DOHH2 (cell line): ENCODE measurements around the gene CD3E.

Experiments used
- H3F3A ChIP-seq: fragments of 200-600 bp; sonication (generic), shearing (Covaris generic); 2 replicates; pipeline ENCODE4 v1.6.0; 2016; ENCODE audit warnings: antibody characterized with exemption, mild to moderate bottlenecking; ENCODE audit not compliant: control insufficient read depth, insufficient read depth
- H3K27ac ChIP-seq: fragments of 200-600 bp; sonication (generic); 2 replicates; pipeline ENCODE4 v1.5.1; 2014; ENCODE audit warnings: low read depth, mild to moderate bottlenecking, low read length, moderate library complexity
- H3K27me3 ChIP-seq: fragments of 200-600 bp; sonication (generic); 2 replicates; pipeline ENCODE4 v1.6.1; 2014; ENCODE audit warnings: mild to moderate bottlenecking, low read length, mixed read lengths; ENCODE audit not compliant: control insufficient read depth
- H3K36me3 ChIP-seq: fragments of 200-600 bp; sonication (generic); 2 replicates; pipeline ENCODE4 v1.6.1; 2014; ENCODE audit warnings: mild to moderate bottlenecking, low read length, moderate library complexity, mixed read lengths; ENCODE audit not compliant: control insufficient read depth
- H3K4me1 ChIP-seq: fragments of 200-600 bp; sonication (generic); 2 replicates; pipeline ENCODE4 v1.6.1; 2014; ENCODE audit warnings: mild to moderate bottlenecking, low read length, mixed read lengths; ENCODE audit not compliant: control insufficient read depth
- H3K4me2 ChIP-seq: fragments of 200-600 bp; sonication (generic); 2 replicates; pipeline ENCODE4 v1.6.0; 2014; ENCODE audit warnings: mild to moderate bottlenecking, low read length, moderate library complexity
- H3K4me3 ChIP-seq: fragments of 200-600 bp; sonication (generic); 2 replicates; pipeline ENCODE4 v1.5.1; 2014; ENCODE audit warnings: mild to moderate bottlenecking, low read length, mixed read lengths
- H3K79me2 ChIP-seq: fragments of 200-600 bp; sonication (generic); 2 replicates; pipeline ENCODE4 v1.6.1; 2014; ENCODE audit warnings: mild to moderate bottlenecking, low read length, mixed read lengths; ENCODE audit not compliant: control insufficient read depth
- H3K9me2 ChIP-seq: fragments of 200-600 bp; sonication (generic); replicated peaks from 2 replicates; pipeline ENCODE4 v1.6.1; 2014; ENCODE audit warnings: mild to moderate bottlenecking, low read length, mixed read lengths; ENCODE audit not compliant: control insufficient read depth
- H3K9me3 ChIP-seq: fragments of 200-600 bp; sonication (generic); 2 replicates; pipeline ENCODE4 v1.6.1; 2014; ENCODE audit warnings: antibody characterized with exemption, low read length, mixed read lengths; ENCODE audit not compliant: control insufficient read depth, insufficient read depth
- H4K20me1 ChIP-seq: fragments of 200-600 bp; sonication (generic); 2 replicates; pipeline ENCODE4 v1.6.0; 2014; ENCODE audit warnings: low read depth, mild to moderate bottlenecking, antibody characterized with exemption, low read length, moderate library complexity; ENCODE audit not compliant: control insufficient read depth, insufficient read depth
- EZH2phosphoT487 ChIP-seq: fragments of 200-600 bp; sonication (generic); IDR thresholded peaks from 2 replicates; pipeline ENCODE4 v1.6.1; 2017; ENCODE audit warnings: borderline replicate concordance, mild to moderate bottlenecking, antibody characterized with exemption, low read length, moderate library complexity, mixed read lengths
- TF ChIP-seq, protein P1 (sequence below): fragments of 200-600 bp; sonication (generic); IDR thresholded peaks from one replicate; pipeline ENCODE4 v1.5.1; 2014; ENCODE audit warnings: antibody characterized with exemption, mild to moderate bottlenecking, low read depth, low read length; ENCODE audit not compliant: poor library complexity, severe bottlenecking

CD3E gene

DNA sequence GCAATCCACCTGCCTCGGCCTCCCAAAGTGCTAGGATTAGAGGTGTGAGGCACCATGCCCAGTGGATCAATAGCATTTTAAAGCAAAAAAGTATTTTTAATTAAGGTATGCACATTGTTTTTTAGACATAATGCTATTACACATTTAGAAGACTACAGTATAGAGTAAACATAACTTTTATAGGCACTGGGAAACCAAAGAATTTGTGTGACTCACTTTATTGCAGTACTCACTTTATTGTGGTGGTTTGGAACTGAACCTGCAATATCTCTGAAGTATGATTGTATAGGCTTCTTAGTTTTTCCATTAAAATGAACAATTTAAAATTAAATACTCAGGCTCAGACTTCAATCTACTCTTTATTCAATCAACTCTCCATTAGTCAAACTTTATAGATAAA is 17.5 kb upstream of the CD3E start:
- H3F3A ChIP-seq = peaks cover 3% of the 10 kb centered on the region
- no peaks in the 10 kb centered on the region for H3K9me3 ChIP-seq
- no peak overlapping the region for H3K4me2 ChIP-seq
- no peaks in the 10 kb centered on the region for H4K20me1 ChIP-seq
- H3K27ac ChIP-seq = no peak overlapping the region
- peaks cover 12% of the 10 kb centered on the region for H3K4me1 ChIP-seq
- no peak overlapping the region for H3K4me3 ChIP-seq
- H3K9me2 ChIP-seq = no peaks in the 10 kb centered on the region
- no peaks in the 10 kb centered on the region for H3K79me2 ChIP-seq
- TF ChIP-seq EZH2phosphoT487 = no peak
- TF ChIP-seq, protein P1, sequence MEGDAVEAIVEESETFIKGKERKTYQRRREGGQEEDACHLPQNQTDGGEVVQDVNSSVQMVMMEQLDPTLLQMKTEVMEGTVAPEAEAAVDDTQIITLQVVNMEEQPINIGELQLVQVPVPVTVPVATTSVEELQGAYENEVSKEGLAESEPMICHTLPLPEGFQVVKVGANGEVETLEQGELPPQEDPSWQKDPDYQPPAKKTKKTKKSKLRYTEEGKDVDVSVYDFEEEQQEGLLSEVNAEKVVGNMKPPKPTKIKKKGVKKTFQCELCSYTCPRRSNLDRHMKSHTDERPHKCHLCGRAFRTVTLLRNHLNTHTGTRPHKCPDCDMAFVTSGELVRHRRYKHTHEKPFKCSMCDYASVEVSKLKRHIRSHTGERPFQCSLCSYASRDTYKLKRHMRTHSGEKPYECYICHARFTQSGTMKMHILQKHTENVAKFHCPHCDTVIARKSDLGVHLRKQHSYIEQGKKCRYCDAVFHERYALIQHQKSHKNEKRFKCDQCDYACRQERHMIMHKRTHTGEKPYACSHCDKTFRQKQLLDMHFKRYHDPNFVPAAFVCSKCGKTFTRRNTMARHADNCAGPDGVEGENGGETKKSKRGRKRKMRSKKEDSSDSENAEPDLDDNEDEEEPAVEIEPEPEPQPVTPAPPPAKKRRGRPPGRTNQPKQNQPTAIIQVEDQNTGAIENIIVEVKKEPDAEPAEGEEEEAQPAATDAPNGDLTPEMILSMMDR = no peak
- no peaks in the 10 kb centered on the region for H3K27me3 ChIP-seq
- H3K36me3 ChIP-seq = no peaks in the 10 kb centered on the region

DNA sequence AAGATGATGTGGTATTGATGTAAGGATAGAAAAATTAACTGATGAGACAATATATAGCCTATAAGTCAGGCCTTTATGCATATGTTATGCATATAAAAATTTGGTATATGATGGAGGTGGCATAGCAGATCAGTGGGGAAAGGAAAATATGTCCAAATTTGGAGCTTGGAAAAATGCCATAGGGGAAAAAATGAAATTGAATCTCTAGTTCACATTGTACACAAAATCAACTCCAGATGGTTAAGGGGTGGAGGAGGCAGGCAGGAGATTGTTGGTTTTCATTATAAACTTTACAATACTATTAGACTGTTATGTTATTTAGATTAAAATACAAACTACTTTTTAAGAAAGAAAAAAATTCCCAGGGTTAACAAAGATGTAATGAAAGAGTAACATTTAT is 15.1 kb upstream of the CD3E start:
- no peaks in the 10 kb centered on the region for H4K20me1 ChIP-seq
- H3K27me3 ChIP-seq = no peaks in the 10 kb centered on the region
- peaks cover 17% of the 10 kb centered on the region for H3K4me1 ChIP-seq
- no peaks in the 10 kb centered on the region for H3K9me3 ChIP-seq
- no peak overlapping the region for H3K27ac ChIP-seq
- H3K4me2 ChIP-seq = no peak overlapping the region
- no peak for TF ChIP-seq EZH2phosphoT487
- TF ChIP-seq, protein P1 = no peak
- H3K9me2 ChIP-seq = no peaks in the 10 kb centered on the region
- no peaks in the 10 kb centered on the region for H3K36me3 ChIP-seq
- no peak overlapping the region for H3K4me3 ChIP-seq
- no peaks in the 10 kb centered on the region for H3K79me2 ChIP-seq
- H3F3A ChIP-seq = no peaks in the 10 kb centered on the region; the same call in 1 of the 2 replicates

DNA sequence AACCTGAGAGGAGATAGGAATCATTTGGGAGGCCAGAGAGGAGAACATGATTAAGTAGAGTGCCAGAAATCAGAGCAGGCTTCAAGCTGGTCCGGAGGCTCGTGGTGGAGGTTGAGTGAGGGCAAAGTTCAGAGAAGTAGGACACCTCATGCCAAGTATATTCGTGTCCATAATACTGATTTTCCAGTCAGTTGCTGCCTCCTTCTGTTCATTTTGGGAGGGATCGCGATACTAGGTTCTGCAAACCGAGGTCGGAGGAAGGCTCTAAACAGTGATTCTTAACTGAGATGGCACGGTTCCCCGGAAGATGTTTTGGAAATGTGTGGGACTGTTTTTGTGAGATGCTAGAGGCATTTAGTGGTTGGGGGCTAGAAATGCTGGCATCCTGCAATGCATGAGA is 13.6 kb upstream of the CD3E start:
- Histone ChIP-seq H3K4me3 (no peak overlapping the region), H3K36me3 (no peaks in the 10 kb centered on the region), H3K79me2 (no peaks in the 10 kb centered on the region), H3K27ac (no peak overlapping the region), H3K9me2 (no peaks in the 10 kb centered on the region), H3K4me2 (no peak overlapping the region), H3K27me3 (no peaks in the 10 kb centered on the region), H4K20me1 (no peaks in the 10 kb centered on the region), H3K4me1 (peaks cover 30% of the 10 kb centered on the region), H3F3A (no peaks in the 10 kb centered on the region; the same call in 1 of the 2 replicates), H3K9me3 (no peaks in the 10 kb centered on the region)
- TF ChIP-seq, protein P1 = peak; percentile 52
- TF ChIP-seq EZH2phosphoT487 = no peak
